ENCODE results near the gene CYB5RL. TPM values are rescaled to one million over a fixed set of nuclear protein-coding genes. Genes with fewer than 3 reads are reported as not detected.

Gene CYB5RL
- total and polyA plus RNA-seq, 2 donors from 2014 or later = 3.9 to 8.1 TPM

- no peak overlapping the region for H3K4me3 ChIP-seq (ENCODE audit: low read length in 3 of 3)
- H3K36me3 ChIP-seq (ENCODE audit: control insufficient read depth in 2 of 3, insufficient read depth in 3 of 3, low read length in 3 of 3) = peaks cover 10 to 39% (median 24%) of the 10 kb centered on the region in 3 donors
- H3K27me3 ChIP-seq (ENCODE audit: control insufficient read depth, insufficient read depth, low read length) = no peaks in the 10 kb centered on the region
- H3K27ac ChIP-seq (ENCODE audit: low read depth in 2 of 2, low read length in 2 of 2) = peak overlapping the region in 1 of 2 donors; percentile 41
- TF ChIP-seq CTCF (IDR thresholded peaks at IDR 0.05; ENCODE audit: borderline replicate concordance, extremely low read depth, insufficient read depth) = no peak
- no peak overlapping the region for H3K9ac ChIP-seq (ENCODE audit: low read length in 3 of 3)
- H3K9me3 ChIP-seq (ENCODE audit: control insufficient read depth in 2 of 3, insufficient read depth in 1 of 3, low read length in 3 of 3) = no peaks in the 10 kb centered on the region
- H3K4me1 ChIP-seq (ENCODE audit: control insufficient read depth in 2 of 3, insufficient read depth in 2 of 3, low read depth in 1 of 3, low read length in 3 of 3) = peaks cover 0 to 7% (median 5%) of the 10 kb centered on the region in 3 donors
- DNase-seq = peak in 3 of 5 donors; percentile 35 to 89 (median 48)
- intact Hi-C loops (cut with DNase I) = no loop called here
- FAIRE-seq = no peak
Measured at GRCh38 chr1:54220004-54220811, 20.4 kb upstream of the CYB5RL start.

- H3K4me1 ChIP-seq (ENCODE audit: control insufficient read depth in 2 of 3, insufficient read depth in 2 of 3, low read depth in 1 of 3, low read length in 3 of 3) = peaks cover 0 to 7% (median 5%) of the 10 kb centered on the region in 3 donors
- DNase-seq = no peak
- intact Hi-C loops (cut with DNase I) = no loop called here
- peaks cover 10 to 43% (median 27%) of the 10 kb centered on the region in 3 donors for H3K36me3 ChIP-seq (ENCODE audit: control insufficient read depth in 2 of 3, insufficient read depth in 3 of 3, low read length in 3 of 3)
- no peak overlapping the region for H3K9ac ChIP-seq (ENCODE audit: low read length in 3 of 3)
- no peaks in the 10 kb centered on the region for H3K27me3 ChIP-seq (ENCODE audit: control insufficient read depth, insufficient read depth, low read length)
- H3K4me3 ChIP-seq (ENCODE audit: low read length in 3 of 3) = no peak overlapping the region
- peak overlapping the region in 1 of 2 donors; percentile 41 for H3K27ac ChIP-seq (ENCODE audit: low read depth in 2 of 2, low read length in 2 of 2)
- FAIRE-seq = no peak
- no peak for TF ChIP-seq CTCF (IDR thresholded peaks at IDR 0.05; ENCODE audit: borderline replicate concordance, extremely low read depth, insufficient read depth)
- H3K9me3 ChIP-seq (ENCODE audit: control insufficient read depth in 2 of 3, insufficient read depth in 1 of 3, low read length in 3 of 3) = no peaks in the 10 kb centered on the region
Measured at GRCh38 chr1:54219688-54220003, 19.8 kb upstream of the CYB5RL start.

DNA sequence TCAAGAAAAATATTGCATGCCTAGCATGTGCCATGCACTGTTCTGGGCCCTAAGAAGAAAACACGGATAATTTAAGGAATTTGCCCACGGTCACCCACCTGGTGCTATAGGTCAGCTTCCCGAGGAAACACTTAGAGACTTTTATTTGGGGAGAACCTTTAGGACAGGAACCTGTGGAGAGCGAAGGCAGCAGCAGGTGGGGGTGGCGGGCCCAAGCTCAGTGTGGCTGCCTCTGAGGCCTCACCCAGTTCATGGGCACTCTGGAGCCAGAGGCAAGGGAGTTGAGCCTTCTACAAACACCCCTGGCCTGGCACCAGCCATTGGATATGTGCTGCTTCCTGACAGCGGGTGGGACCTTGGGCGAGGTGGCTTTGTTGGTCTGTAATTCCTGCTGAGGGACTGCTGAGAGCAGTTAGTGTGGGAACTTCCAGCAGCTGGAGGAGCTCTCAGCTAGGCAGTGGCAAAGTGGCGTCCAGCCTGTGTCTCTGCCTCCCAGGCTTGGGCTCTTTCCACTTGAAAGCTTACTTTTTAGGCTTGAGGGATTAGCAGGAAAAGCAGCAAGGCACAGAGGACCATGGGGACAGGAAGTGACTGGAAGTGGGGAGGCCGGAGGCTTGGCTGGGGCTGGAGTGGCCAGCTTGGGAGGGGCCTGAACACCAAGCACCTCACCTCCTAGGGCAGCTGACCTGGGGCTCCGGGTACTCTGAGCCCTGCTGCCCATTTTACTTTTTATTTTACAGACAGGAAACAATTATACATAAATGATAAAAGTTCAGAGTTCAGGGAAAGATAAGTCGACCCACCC, 19.3 kb upstream of the CYB5RL start:
- Histone ChIP-seq H3K9me3 (ENCODE audit: control insufficient read depth in 2 of 3, insufficient read depth in 1 of 3, low read length in 3 of 3) (no peaks in the 10 kb centered on the region), H3K4me1 (ENCODE audit: control insufficient read depth in 2 of 3, insufficient read depth in 2 of 3, low read depth in 1 of 3, low read length in 3 of 3) (peaks cover 0 to 7% (median 5%) of the 10 kb centered on the region in 3 donors), H3K4me3 (ENCODE audit: low read length in 3 of 3) (no peak overlapping the region), H3K27ac (ENCODE audit: low read depth in 2 of 2, low read length in 2 of 2) (peak overlapping the region in 1 of 2 donors; percentile 9), H3K9ac (ENCODE audit: low read length in 3 of 3) (no peak overlapping the region), H3K27me3 (ENCODE audit: control insufficient read depth, insufficient read depth, low read length) (no peaks in the 10 kb centered on the region), H3K36me3 (ENCODE audit: control insufficient read depth in 2 of 3, insufficient read depth in 3 of 3, low read length in 3 of 3) (peaks cover 12 to 48% (median 32%) of the 10 kb centered on the region in 3 donors)
- FAIRE-seq = no peak
- TF ChIP-seq CTCF (IDR thresholded peaks at IDR 0.05; ENCODE audit: borderline replicate concordance, extremely low read depth, insufficient read depth) = no peak
- intact Hi-C loops (cut with DNase I) = no loop called here
- DNase-seq = peak in 1 of 5 donors; percentile 68

Measured in kidney (tissue), 14 donors.